Trophoblast cell (in vitro differentiated cells and primary cell): ENCODE results near the gene TSPOAP1.

Source experiments
- DNase-seq, 2 donors: peaks; one replicate each; pipeline ENCODE4 v3.0.0-alpha.2; 2016
- H2AFZ ChIP-seq: 2 replicates; pipeline ENCODE4 v1.6.1; 2013; ENCODE audit warnings: low read length, moderate library complexity, mild to moderate bottlenecking; ENCODE audit not compliant: insufficient read depth, poor library complexity
- H2AK5ac ChIP-seq: 2 replicates; pipeline ENCODE4 v1.6.1; 2013; ENCODE audit warnings: mild to moderate bottlenecking, low read length
- H2BK120ac ChIP-seq: 2 replicates; pipeline ENCODE4 v1.6.1; 2013; ENCODE audit warnings: low read length, mild to moderate bottlenecking, moderate library complexity; ENCODE audit not compliant: insufficient read depth, poor library complexity
- H2BK12ac ChIP-seq: 2 replicates; pipeline ENCODE4 v1.6.1; 2013; ENCODE audit warnings: mild to moderate bottlenecking, low read length, moderate library complexity
- H2BK5ac ChIP-seq: 2 replicates; pipeline ENCODE4 v1.6.1; 2013; ENCODE audit warnings: low read length, low read depth, moderate library complexity, mild to moderate bottlenecking; ENCODE audit not compliant: poor library complexity
- H3K14ac ChIP-seq: 2 replicates; pipeline ENCODE4 v1.6.1; 2013; ENCODE audit warnings: mild to moderate bottlenecking, low read length
- H3K18ac ChIP-seq: 2 replicates; pipeline ENCODE4 v1.6.1; 2013; ENCODE audit warnings: mild to moderate bottlenecking, low read length
- H3K23ac ChIP-seq: 2 replicates; pipeline ENCODE4 v1.6.1; 2013; ENCODE audit warnings: low read length
- H3K27ac ChIP-seq: 2 replicates; pipeline ENCODE4 v1.5.1; 2013; ENCODE audit warnings: low read depth, mild to moderate bottlenecking, inconsistent platforms, low read length, moderate library complexity
- H3K27me3 ChIP-seq: 2 replicates; pipeline ENCODE4 v1.6.1; 2013; ENCODE audit warnings: inconsistent platforms, mild to moderate bottlenecking, low read length, moderate library complexity; ENCODE audit not compliant: insufficient read depth
- H3K36me3 ChIP-seq, 2 experiments: 1 replicate in 1 of 2; 2 replicates in 1 of 2; pipeline ENCODE4 v1.6.1; 2013; ENCODE audit warnings: low read length in 2 of 2, mild to moderate bottlenecking in 2 of 2, moderate library complexity in 1 of 2; ENCODE audit not compliant: insufficient read depth in 2 of 2, control insufficient read depth in 1 of 2
- H3K4ac ChIP-seq: 2 replicates; pipeline ENCODE4 v1.6.1; 2013; ENCODE audit warnings: low read depth, mild to moderate bottlenecking, low read length, moderate library complexity
- H3K4me1 ChIP-seq, 2 experiments: 1 replicate in 1 of 2; 2 replicates in 1 of 2; pipeline ENCODE4 v1.6.1; 2013; ENCODE audit warnings: low read length in 2 of 2, mild to moderate bottlenecking in 2 of 2, moderate library complexity in 1 of 2; ENCODE audit not compliant: insufficient read depth in 2 of 2, control insufficient read depth in 1 of 2
- H3K4me2 ChIP-seq: 2 replicates; pipeline ENCODE4 v1.6.1; 2013; ENCODE audit warnings: inconsistent platforms, mild to moderate bottlenecking, low read length, moderate library complexity
- H3K4me3 ChIP-seq: 2 replicates; pipeline ENCODE4 v1.5.1; 2013; ENCODE audit warnings: mild to moderate bottlenecking, low read depth, low read length, inconsistent platforms
- H3K79me1 ChIP-seq: one replicate; pipeline ENCODE4 v1.6.1; 2013; ENCODE audit warnings: low read length
- H3K79me2 ChIP-seq: 2 replicates; pipeline ENCODE4 v1.6.1; 2013; ENCODE audit warnings: low read length, mild to moderate bottlenecking; ENCODE audit not compliant: control insufficient read depth, insufficient read depth, poor library complexity
- H3K9ac ChIP-seq: 2 replicates; pipeline ENCODE4 v1.6.1; 2013; ENCODE audit warnings: mild to moderate bottlenecking, low read length
- H3K9me3 ChIP-seq: 2 replicates; pipeline ENCODE4 v1.6.1; 2013; ENCODE audit warnings: low read depth, mild to moderate bottlenecking, control low read depth, inconsistent platforms, low read length; ENCODE audit not compliant: insufficient read depth
- H4K12ac ChIP-seq: 2 replicates; pipeline ENCODE4 v1.6.1; 2013; ENCODE audit warnings: low read depth, mild to moderate bottlenecking, low read length, moderate library complexity
- H4K8ac ChIP-seq: 2 replicates; pipeline ENCODE4 v1.6.1; 2013; ENCODE audit warnings: low read depth, mild to moderate bottlenecking, low read length, moderate library complexity
- H4K91ac ChIP-seq: one replicate; pipeline ENCODE4 v1.6.1; 2013; ENCODE audit warnings: low read depth, mild to moderate bottlenecking, low read length, moderate library complexity
- WGBS: extraction: QIAGEN DNeasy Blood & Tissue Kit; methylation state at CpG from one replicate; pipeline ENCODE4 v1.1.7; 2013; ENCODE audit warnings: missing lambda C conversion rate; ENCODE audit not compliant: insufficient read length, insufficient coverage; ENCODE audit errors: extremely low coverage; 5-methylcytosine and 5-hydroxymethylcytosine counted together

Gene TSPOAP1

DNA sequence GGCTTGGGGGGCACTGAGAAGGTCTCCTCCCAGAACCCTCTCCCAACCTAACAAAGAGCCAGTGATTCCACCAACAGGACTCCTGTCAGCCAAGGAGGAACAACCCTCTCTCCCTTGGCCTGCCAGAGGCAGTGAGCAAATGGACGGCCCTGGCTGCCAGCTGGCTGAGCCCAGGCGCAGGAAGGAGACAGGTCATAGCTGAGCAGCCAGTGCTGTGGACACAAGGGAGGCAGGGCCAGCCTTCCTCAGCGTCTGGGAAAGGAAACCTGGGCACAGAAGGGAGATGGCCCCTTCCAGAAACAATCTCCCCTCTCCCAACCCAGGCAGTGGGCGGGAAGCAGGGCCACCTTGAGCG is 50.0 kb downstream of the TSPOAP1 start:
- Histone ChIP-seq H3K27ac (no peak overlapping the region), H3K4me3 (no peak overlapping the region), H3K14ac (no peak overlapping the region), H3K4me2 (no peak overlapping the region), H3K9me3 (peaks cover 5% of the 10 kb centered on the region), H3K23ac (no peak overlapping the region), H2BK12ac (no peak overlapping the region), H3K79me1 (no peaks in the 10 kb centered on the region), H2BK120ac (no peak overlapping the region), H2AFZ (no peak overlapping the region), H4K12ac (no peak overlapping the region), H2BK5ac (no peak overlapping the region), H3K9ac (no peak overlapping the region), H4K8ac (no peak overlapping the region), H3K36me3 (no peaks in the 10 kb centered on the region), H3K4ac (no peak overlapping the region), H2AK5ac (no peak overlapping the region), H4K91ac (no peak overlapping the region), H3K27me3 (no peaks in the 10 kb centered on the region), H3K18ac (no peak overlapping the region), H3K79me2 (no peaks in the 10 kb centered on the region), H3K4me1 (peaks cover 0 to 2% of the 10 kb centered on the region in 2 experiments)
- WGBS, result no CpG with 5 or more reads among the region's 5 CpGs
- DNase-seq, result no peak

DNA sequence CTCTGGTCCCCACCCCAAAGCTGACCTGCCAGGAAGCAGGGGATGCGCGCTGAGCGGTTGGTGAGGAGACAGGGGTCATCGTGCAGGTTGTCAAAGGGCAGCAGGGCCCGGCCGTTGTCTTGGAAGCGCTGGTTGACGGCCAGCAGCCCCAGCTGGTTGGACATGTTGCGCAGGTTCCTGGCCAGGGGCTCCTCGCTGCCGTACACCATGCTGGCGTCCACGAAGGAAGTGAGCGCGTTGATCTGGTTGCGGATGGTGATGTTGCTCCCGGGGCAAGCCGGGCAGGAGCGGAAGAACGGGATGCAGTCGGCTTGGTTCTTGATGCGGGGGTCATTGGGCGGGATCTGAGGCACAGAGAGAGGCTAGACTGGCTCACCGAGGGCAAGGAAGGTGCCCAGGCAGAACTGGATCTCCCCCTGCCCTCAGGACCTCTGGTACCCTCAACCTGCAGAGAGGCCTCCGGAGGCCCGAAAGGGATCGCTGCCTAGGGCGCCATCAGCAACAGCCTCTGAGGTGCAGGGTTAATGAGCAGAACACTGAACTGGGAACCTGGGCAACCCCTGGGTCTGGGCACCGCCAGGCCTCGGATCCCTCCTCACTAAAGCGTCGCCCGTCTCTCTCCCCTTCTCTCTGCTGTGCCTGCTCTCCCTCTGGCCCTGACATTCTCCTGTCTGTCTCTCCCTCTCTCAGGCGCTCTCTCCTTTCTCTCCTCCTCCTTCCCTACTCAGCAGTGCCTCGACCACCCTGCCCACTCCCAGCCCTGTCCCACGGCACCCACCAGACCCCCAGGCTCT is 50.6 kb downstream of the TSPOAP1 start:
- Histone ChIP-seq H2AK5ac (no peak overlapping the region), H3K18ac (no peak overlapping the region)

DNA sequence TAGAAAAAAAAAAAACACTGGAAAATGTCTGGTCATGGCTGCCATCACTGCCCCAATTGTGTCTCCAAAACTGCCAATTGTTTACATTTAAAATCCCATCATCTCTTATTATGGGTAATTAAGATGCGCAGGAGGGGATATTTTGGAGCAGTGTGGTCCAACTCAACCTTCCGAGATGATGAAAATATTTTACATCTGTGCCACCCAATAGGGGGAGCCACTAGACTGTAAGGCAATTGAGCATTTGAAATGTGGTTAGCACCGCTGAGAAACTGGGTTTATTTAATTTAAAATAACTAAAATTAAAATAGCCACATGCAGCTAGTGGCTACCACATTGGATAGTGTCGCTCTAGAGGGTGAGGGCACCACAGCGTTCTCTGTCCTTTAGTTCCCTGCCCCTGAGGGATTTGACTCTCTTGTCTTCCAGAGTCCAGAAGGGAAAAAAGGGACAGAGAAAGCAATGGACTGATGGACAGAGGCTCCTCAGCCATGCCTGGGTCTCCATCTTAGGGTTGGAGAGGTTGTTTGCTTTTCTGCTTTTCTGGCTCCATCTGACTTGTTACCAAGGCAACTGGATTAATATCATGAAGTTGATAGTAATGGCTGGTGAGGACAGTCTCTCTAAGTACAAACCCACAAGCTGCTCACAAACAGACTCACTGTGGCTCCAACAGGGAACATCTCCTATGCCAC is 51.3 kb downstream of the TSPOAP1 start:
- Histone ChIP-seq H3K9me3 (peaks cover 5% of the 10 kb centered on the region), H2AFZ (no peak overlapping the region), H3K79me2 (no peaks in the 10 kb centered on the region), H3K4ac (no peak overlapping the region), H4K91ac (no peak overlapping the region), H3K4me2 (no peak overlapping the region), H3K9ac (no peak overlapping the region), H3K4me3 (no peak overlapping the region), H3K27me3 (no peaks in the 10 kb centered on the region), H3K27ac (no peak overlapping the region), H4K8ac (no peak overlapping the region), H3K23ac (no peak overlapping the region), H3K18ac (no peak overlapping the region), H2BK12ac (no peak overlapping the region), H3K14ac (no peak overlapping the region), H3K79me1 (no peaks in the 10 kb centered on the region), H2BK5ac (no peak overlapping the region), H3K36me3 (no peaks in the 10 kb centered on the region), H2BK120ac (no peak overlapping the region), H4K12ac (no peak overlapping the region), H2AK5ac (no peak overlapping the region), H3K4me1 (peaks cover 0 to 2% of the 10 kb centered on the region in 2 experiments)
- no CpG with 5 or more reads among the region's 5 CpGs for WGBS
- DNase-seq, result peak in 1 of 2 donors; percentile 40

More for the DNA sequence above, 50.6 kb downstream of the TSPOAP1 start:
- Histone ChIP-seq H3K4ac (no peak overlapping the region), H3K36me3 (no peaks in the 10 kb centered on the region), H3K27ac (no peak overlapping the region), H2AFZ (no peak overlapping the region), H3K4me1 (peaks cover 0 to 2% of the 10 kb centered on the region in 2 experiments), H3K23ac (no peak overlapping the region), H3K4me2 (no peak overlapping the region), H2BK12ac (no peak overlapping the region), H2BK5ac (no peak overlapping the region), H2BK120ac (no peak overlapping the region), H3K14ac (no peak overlapping the region), H3K4me3 (no peak overlapping the region), H3K9ac (no peak overlapping the region), H4K8ac (no peak overlapping the region), H3K9me3 (peaks cover 5% of the 10 kb centered on the region), H3K79me2 (no peaks in the 10 kb centered on the region), H4K12ac (no peak overlapping the region), H3K27me3 (no peaks in the 10 kb centered on the region), H4K91ac (no peak overlapping the region), H3K79me1 (no peaks in the 10 kb centered on the region)
- no CpG with 5 or more reads among the region's 36 CpGs for WGBS
- peak in 1 of 2 donors; percentile 20 for DNase-seq

DNA sequence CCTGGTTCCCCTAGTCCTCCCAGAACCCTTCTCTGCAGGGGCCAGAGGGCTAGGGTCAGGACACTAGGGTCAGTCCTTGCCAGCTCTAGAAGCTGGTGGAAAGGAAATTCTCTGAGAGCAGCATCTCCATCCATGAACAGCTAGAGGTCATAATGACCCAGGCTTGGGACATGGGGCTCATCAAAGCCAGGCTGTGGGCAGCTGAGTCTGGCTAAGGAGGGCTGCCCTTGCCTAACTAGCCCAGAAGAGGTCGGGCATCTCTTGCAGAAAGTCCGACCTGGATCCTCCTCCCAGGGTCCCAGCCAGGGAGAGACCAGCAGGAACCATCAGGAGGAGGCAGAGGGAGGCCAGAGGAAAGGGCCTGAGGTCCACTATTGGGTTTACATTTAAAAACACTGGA is 52.2 kb downstream of the TSPOAP1 start:
- H3K27me3 ChIP-seq, result no peaks in the 10 kb centered on the region
- no peaks in the 10 kb centered on the region for H3K79me2 ChIP-seq
- WGBS, result no CpG with 5 or more reads among the region's 2 CpGs
- H3K4me3 ChIP-seq, result no peak overlapping the region
- no peaks in the 10 kb centered on the region for H3K36me3 ChIP-seq
- H3K4me1 ChIP-seq, result no peaks in the 10 kb centered on the region
- H2AK5ac ChIP-seq, result no peak overlapping the region
- no peak overlapping the region for H2BK120ac ChIP-seq
- H3K4me2 ChIP-seq, result no peak overlapping the region
- no peak overlapping the region for H4K91ac ChIP-seq
- no peak overlapping the region for H3K9ac ChIP-seq
- H3K4ac ChIP-seq, result no peak overlapping the region
- H3K27ac ChIP-seq, result no peak overlapping the region
- no peak overlapping the region for H2AFZ ChIP-seq
- no peak overlapping the region for H2BK12ac ChIP-seq
- H4K12ac ChIP-seq, result no peak overlapping the region
- no peak for DNase-seq
- H3K23ac ChIP-seq, result no peak overlapping the region
- H3K14ac ChIP-seq, result no peak overlapping the region
- no peak overlapping the region for H4K8ac ChIP-seq
- H2BK5ac ChIP-seq, result no peak overlapping the region
- peaks cover 5% of the 10 kb centered on the region for H3K9me3 ChIP-seq
- no peaks in the 10 kb centered on the region for H3K79me1 ChIP-seq
- H3K18ac ChIP-seq, result no peak overlapping the region
